AG09309 (cell line): ENCODE results near the gene GAD1.

ENCODE experiments used
- DNase-seq: peaks from one replicate; pipeline ENCODE4 v3.0.0-alpha.2; 2010; ENCODE audit warnings: low read depth
- H3K4me3 ChIP-seq: 2 replicates; pipeline ENCODE4 v1.5.1; 2011; ENCODE audit warnings: mild to moderate bottlenecking, low read depth, low read length, moderate library complexity; ENCODE audit not compliant: control insufficient read depth
- TF ChIP-seq, protein P1 (sequence below): IDR thresholded peaks from 2 replicates; pipeline ENCODE4 v1.5.1; 2011; ENCODE audit warnings: mild to moderate bottlenecking, low read depth, low read length, inconsistent platforms; ENCODE audit not compliant: insufficient read depth, control insufficient read depth; ENCODE audit errors: missing control alignments

GAD1 gene

DNA sequence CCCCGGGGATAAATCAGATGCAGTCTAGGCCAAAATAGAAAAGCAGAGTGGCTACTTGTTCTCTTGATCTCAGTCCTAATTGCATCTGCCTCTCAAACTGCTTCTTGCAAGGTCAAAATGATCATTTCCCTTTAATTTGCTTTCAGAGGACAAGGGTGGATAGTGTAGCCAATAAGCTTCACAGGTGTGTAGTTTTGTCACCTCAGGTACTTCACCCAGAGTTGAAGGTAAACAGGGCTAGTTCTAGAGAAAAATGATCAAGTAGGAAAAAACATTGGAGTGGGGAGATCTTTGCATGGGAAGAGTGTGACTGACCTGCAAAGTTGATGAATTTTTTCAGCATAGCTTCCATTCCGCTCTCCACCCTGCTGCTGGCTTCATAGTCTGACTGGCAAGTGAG lies 37.8 kb upstream of the GAD1 start:
- DNase-seq: no peak
- no peak overlapping the region for H3K4me3 ChIP-seq
- TF ChIP-seq, protein P1, sequence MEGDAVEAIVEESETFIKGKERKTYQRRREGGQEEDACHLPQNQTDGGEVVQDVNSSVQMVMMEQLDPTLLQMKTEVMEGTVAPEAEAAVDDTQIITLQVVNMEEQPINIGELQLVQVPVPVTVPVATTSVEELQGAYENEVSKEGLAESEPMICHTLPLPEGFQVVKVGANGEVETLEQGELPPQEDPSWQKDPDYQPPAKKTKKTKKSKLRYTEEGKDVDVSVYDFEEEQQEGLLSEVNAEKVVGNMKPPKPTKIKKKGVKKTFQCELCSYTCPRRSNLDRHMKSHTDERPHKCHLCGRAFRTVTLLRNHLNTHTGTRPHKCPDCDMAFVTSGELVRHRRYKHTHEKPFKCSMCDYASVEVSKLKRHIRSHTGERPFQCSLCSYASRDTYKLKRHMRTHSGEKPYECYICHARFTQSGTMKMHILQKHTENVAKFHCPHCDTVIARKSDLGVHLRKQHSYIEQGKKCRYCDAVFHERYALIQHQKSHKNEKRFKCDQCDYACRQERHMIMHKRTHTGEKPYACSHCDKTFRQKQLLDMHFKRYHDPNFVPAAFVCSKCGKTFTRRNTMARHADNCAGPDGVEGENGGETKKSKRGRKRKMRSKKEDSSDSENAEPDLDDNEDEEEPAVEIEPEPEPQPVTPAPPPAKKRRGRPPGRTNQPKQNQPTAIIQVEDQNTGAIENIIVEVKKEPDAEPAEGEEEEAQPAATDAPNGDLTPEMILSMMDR: no peak

DNA sequence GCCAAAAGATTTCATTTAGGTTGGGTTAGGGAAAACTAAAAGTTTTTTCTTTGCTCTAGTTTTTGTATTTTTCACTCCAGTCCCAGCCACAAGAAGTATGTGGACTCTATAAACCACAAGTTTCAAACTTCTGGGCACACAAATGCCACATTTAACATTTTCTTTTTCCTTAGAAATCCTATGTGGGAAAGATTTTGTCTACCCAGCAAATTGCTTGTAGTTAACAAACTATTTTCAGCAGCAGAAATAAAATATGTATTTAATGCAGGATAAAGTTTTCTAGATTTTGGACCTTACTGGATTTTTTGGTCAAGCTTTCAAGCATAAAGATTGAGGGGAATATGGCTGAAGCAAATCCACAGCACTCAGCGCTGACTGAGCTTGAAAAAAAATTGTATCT lies 37.4 kb upstream of the GAD1 start:
- H3K4me3 ChIP-seq: no peak overlapping the region
- DNase-seq: no peak
- TF ChIP-seq, protein P1: no peak

DNA sequence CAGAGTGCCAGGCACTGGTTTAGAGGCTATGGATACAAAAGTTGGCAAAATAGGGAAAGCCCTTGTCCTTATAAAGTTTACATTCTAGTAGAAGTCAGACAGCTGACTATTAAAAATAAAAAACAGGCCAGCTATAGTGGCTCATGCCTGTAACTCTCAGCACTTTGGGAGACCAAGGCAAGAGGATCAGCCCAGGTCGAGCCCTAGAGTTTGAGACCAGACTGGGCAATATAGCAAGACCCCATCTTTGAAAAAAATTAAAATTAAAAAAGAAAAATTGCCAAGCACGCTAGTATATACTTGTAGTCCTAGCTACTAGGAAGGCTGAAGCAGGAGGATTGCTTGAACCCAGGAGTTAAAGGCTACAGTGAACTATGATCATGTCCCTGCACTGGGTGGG lies 34.0 kb upstream of the GAD1 start:
- no peak for DNase-seq
- no peak overlapping the region for H3K4me3 ChIP-seq
- TF ChIP-seq, protein P1: no peak

DNA sequence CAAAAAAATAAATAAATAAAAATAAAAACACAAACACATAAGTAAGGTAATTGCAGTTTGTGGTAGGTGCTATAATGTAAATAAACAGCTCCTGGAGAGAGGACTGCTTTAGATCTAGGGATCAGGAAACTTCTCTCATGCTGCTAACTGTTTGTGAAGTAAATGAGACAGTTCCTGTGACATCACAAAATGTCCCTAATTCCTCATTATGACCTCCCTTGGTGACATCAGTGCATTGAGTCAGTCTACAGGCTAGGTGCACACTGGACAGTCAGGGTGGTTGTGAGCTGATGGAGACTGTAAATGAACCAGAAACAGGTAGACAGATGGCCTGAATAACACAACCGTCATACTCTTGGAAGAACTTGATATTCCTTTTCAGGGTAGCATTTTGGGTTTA lies 33.1 kb upstream of the GAD1 start:
- TF ChIP-seq, protein P1: no peak
- H3K4me3 ChIP-seq: no peak overlapping the region
- no peak for DNase-seq

DNA sequence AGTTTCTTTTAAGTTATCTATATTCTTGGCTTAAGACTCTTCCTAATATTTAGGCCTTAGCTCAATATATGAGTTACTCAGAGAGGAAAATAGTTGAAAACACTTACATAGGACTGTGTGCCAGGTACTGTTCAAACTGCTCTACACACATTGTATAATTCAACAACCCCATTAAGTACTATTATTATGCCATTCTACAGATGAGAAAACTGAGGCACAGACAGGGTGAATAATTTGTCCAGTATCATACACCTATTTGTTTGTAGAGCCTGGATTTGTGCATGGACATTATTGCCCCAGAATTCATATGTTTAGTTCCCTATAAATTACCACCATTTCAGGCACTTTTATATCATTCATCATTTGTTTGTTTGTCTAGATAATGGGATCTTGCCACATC lies 17.7 kb upstream of the GAD1 start:
- TF ChIP-seq, protein P1: no peak
- no peak for DNase-seq
- no peak overlapping the region for H3K4me3 ChIP-seq

DNA sequence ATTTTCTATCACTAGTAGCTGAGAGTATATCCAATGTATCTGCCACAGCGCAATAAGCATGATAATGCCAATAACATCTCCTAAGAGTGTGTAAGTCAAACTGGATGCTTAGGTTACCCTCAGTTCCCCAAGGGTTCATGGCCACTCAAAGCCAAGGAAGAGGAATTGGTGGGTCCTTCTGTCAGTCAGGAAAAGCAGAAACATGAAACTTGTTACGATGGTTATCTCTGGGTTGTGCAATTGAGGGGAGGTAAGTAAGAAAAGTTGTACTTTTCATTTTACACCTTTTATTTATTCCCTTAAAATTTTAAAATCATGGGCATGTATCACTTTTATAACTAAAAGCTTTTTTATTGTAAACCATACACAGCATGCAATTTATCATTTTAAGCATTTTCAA lies 10.1 kb upstream of the GAD1 start:
- H3K4me3 ChIP-seq: no peak overlapping the region
- TF ChIP-seq, protein P1: no peak
- no peak for DNase-seq
